K562 (cell line): Measurements from ENCODE around the gene TTC39A. TPM values are rescaled to one million over a fixed set of nuclear protein-coding genes. Genes with fewer than 3 reads are reported as not detected.
A peak's percentile ranks its signal among the peaks of the same experiment; 100 is the strongest.

Experiments
- CCAR2 ChIP-seq: fragments of 200-400 bp; formaldehyde crosslinking; IDR thresholded peaks from 2 replicates; pipeline ENCODE4 v1.6.1; 2017; ENCODE audit warnings: mild to moderate bottlenecking, low read depth, low read length
- FOXA1 ChIP-seq: fragments of 450-650 bp; IDR thresholded peaks from 2 replicates; pipeline ENCODE4 v1.6.1; 2016; ENCODE audit warnings: mild to moderate bottlenecking, borderline replicate concordance
- HMGN3 ChIP-seq: IDR thresholded peaks from 2 replicates; pipeline ENCODE4 v1.6.1; 2011; ENCODE audit warnings: borderline replicate concordance, low read depth, mild to moderate bottlenecking, mixed read lengths, low read length; ENCODE audit not compliant: insufficient read length; ENCODE audit errors: extremely low read depth
- HMGXB4 ChIP-seq: sonication (generic); formaldehyde crosslinking; IDR thresholded peaks from 2 replicates; pipeline ENCODE4 v1.8.1; 2023; ENCODE audit warnings: mild to moderate bottlenecking, missing genetic modification reagents
- KAT2B ChIP-seq: IDR thresholded peaks from one replicate; pipeline ENCODE4 v1.6.1; 2012; ENCODE audit warnings: low read depth, mild to moderate bottlenecking, control low read depth, inconsistent platforms, low read length, moderate library complexity
- POLR3G ChIP-seq: IDR thresholded peaks from 2 replicates; pipeline ENCODE4 v1.6.1; 2011; ENCODE audit not compliant: insufficient read length, insufficient replicate concordance; ENCODE audit errors: extremely low read depth
- RFX1 ChIP-seq: fragments of 450-650 bp; IDR thresholded peaks from 2 replicates; pipeline ENCODE4 v1.6.1; 2016; ENCODE audit warnings: mild to moderate bottlenecking, moderate library complexity
- TARDBP ChIP-seq: fragments of 450-650 bp; IDR thresholded peaks from 2 replicates; pipeline ENCODE4 v1.6.1; 2016
- THRAP3 ChIP-seq: fragments of 450-650 bp; IDR thresholded peaks from 2 replicates; pipeline ENCODE4 v1.6.1; 2016; ENCODE audit warnings: mild to moderate bottlenecking, inconsistent platforms, borderline replicate concordance
- U2AF1 ChIP-seq: fragments of 200-400 bp; formaldehyde crosslinking; optimal IDR thresholded peaks from 2 replicates; pipeline ENCODE3; 2017; ENCODE audit warnings: mild to moderate bottlenecking, low read depth, low read length, moderate library complexity
- ZBTB1 ChIP-seq: sonication (generic); formaldehyde crosslinking; IDR thresholded peaks from 2 replicates; pipeline ENCODE4 v1.8.1; 2023; ENCODE audit warnings: missing genetic modification reagents, low read depth, mild to moderate bottlenecking, borderline replicate concordance
- ZC3H4 ChIP-seq: sonication (generic); formaldehyde crosslinking; IDR thresholded peaks from 2 replicates; pipeline ENCODE4 v1.9.0; 2021; ENCODE audit warnings: missing genetic modification reagents, borderline replicate concordance
- ZNF174 ChIP-seq: fragments of 250-450 bp; sonication (Bioruptor Pico); IDR thresholded peaks from 2 replicates; pipeline ENCODE4 v1.4.0; 2020; ENCODE audit warnings: mild to moderate bottlenecking
- ZNF253 ChIP-seq: fragments of 250-450 bp; sonication (Bioruptor Pico); conservative IDR thresholded peaks from 2 replicates; pipeline ENCODE4 v1.6.1; 2021; ENCODE audit warnings: mild to moderate bottlenecking
- ZNF445 ChIP-seq: fragments of 250-450 bp; sonication (Bioruptor Pico); IDR thresholded peaks from 2 replicates; pipeline ENCODE4 v1.4.0; 2020; ENCODE audit warnings: low read depth, mild to moderate bottlenecking, moderate library complexity
- ZNF785 ChIP-seq: fragments of 250-450 bp; sonication (Bioruptor Pico); IDR thresholded peaks from 2 replicates; pipeline ENCODE4 v1.4.0; 2020; ENCODE audit warnings: mild to moderate bottlenecking
- ZSCAN32 ChIP-seq: fragments of 450-650 bp; formaldehyde crosslinking; IDR thresholded peaks from 2 replicates; pipeline ENCODE4 v1.4.0; 2020; ENCODE audit warnings: mild to moderate bottlenecking, moderate library complexity
- polyA plus RNA-seq, 8 experiments: library from polyadenylated mRNA; depleted of rRNA in 4 of 8; stranded (reverse) in 5 of 8; unstranded in 3 of 8; fragments of >200 nt; fragmentation: Nextera tagmentation in 2 of 8; fragmentation: Illumina TruSeq in 1 of 8; extraction: Ambion mirVana in 2 of 8; extraction: Trizol in 1 of 8; gene quantifications; 2 replicates each; pipeline versions ENCODE4 v1.2.1 to v1.2.3, GENCODE V29; 2011 to 2014; ENCODE audit warnings: inconsistent platforms in 1 of 8, missing spikeins in 1 of 8
- total RNA-seq, 7 experiments: library from RNA; depleted of rRNA in 6 of 7; stranded (reverse); fragments of >200 nt in 6 of 7; fragmentation: Illumina TruSeq in 2 of 7; extraction: Trizol in 2 of 7; gene quantifications; 2 replicates each; pipeline versions ENCODE4 v1.2.1 to v1.2.3, GENCODE V29; 2011 to 2021; ENCODE audit warnings: low replicate concordance in 1 of 7
- TF ChIP-seq, protein P1 (sequence below): fragments of 150-350 bp; conservative IDR thresholded peaks from 2 replicates; pipeline ENCODE4 v1.6.1; 2014; ENCODE audit warnings: low read length
- TF ChIP-seq, protein P2 (sequence below): IDR thresholded peaks from 2 replicates; pipeline ENCODE4 v1.6.1; 2011; ENCODE audit warnings: borderline replicate concordance, low read depth, mild to moderate bottlenecking, moderate library complexity, low read length; ENCODE audit not compliant: insufficient read depth, poor library complexity, severe bottlenecking

TTC39A gene
- total and polyA plus RNA-seq, 9 of the 15 experiments (the other 6 are each of a cell fraction or from before 2014, with no cell fraction given): 0.18 to 0.82 (median 0.35) TPM

DNA sequence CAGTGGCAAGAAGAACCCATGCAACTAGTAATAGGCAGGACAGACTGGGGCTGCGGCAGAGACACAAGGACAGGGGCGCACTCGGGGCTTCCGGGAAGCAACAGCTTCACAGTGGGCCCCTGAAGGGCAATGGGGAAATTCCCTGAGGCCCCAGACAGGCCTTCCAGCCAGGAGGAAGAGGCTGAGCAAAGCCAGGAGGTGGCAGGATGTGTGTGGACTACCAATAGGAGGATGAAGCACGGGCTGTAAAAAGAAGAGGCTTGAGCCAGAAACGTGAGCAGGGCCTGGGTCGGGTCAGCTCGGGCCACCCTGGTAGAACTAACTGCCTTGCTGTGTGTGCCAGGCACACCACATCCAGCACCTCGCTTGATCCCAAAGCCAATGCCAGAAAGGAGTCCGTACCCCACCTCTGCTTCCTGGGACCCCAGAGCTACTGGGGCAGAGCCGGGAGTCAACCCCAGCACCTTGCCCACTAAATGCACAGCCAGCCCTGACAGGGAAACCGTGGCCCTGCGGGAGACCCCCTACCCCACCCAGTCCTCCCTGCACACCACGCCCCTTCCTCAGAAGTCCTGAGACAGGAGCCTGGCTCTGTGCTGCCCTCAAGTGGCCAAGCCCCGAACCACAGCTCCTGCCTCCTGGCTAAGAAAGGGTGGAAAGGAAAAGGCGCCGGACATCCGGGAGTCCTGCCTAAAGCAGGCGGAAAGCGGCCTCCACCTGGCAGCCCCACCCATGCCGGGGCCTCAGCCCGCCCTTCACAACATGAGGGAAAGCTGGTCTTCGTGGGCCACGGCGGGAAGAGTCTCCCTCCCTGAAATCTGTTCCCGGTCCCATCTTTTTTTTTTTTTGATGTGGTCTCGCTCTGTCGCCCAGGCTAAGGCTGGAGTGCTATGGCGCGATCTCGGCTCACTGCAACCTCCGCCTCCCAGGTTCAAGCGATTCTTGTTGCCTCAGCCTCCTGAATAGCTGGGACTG, 33.7 kb downstream of the TTC39A start (continued):
- TF ChIP-seq HMGN3: peak; percentile 71
- no peak for TF ChIP-seq RFX1
- TF ChIP-seq THRAP3: no peak
- no peak for TF ChIP-seq U2AF1
- no peak for TF ChIP-seq KAT2B
- no peak for TF ChIP-seq ZNF174 (CRISPR knock-in tag)
- TF ChIP-seq HMGXB4 (CRISPR knock-in tag): no peak
- TF ChIP-seq, protein P1, sequence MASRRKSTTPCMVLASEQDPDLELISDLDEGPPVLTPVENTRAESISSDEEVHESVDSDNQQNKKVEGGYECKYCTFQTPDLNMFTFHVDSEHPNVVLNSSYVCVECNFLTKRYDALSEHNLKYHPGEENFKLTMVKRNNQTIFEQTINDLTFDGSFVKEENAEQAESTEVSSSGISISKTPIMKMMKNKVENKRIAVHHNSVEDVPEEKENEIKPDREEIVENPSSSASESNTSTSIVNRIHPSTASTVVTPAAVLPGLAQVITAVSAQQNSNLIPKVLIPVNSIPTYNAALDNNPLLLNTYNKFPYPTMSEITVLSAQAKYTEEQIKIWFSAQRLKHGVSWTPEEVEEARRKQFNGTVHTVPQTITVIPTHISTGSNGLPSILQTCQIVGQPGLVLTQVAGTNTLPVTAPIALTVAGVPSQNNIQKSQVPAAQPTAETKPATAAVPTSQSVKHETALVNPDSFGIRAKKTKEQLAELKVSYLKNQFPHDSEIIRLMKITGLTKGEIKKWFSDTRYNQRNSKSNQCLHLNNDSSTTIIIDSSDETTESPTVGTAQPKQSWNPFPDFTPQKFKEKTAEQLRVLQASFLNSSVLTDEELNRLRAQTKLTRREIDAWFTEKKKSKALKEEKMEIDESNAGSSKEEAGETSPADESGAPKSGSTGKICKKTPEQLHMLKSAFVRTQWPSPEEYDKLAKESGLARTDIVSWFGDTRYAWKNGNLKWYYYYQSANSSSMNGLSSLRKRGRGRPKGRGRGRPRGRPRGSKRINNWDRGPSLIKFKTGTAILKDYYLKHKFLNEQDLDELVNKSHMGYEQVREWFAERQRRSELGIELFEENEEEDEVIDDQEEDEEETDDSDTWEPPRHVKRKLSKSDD: 0 out of 2 replicates have a peak, but pooled peaks have one; percentile 55
- no peak for TF ChIP-seq ZNF253 (CRISPR knock-in tag)
- TF ChIP-seq ZSCAN32 (CRISPR knock-in tag): no peak
- TF ChIP-seq, protein P2, sequence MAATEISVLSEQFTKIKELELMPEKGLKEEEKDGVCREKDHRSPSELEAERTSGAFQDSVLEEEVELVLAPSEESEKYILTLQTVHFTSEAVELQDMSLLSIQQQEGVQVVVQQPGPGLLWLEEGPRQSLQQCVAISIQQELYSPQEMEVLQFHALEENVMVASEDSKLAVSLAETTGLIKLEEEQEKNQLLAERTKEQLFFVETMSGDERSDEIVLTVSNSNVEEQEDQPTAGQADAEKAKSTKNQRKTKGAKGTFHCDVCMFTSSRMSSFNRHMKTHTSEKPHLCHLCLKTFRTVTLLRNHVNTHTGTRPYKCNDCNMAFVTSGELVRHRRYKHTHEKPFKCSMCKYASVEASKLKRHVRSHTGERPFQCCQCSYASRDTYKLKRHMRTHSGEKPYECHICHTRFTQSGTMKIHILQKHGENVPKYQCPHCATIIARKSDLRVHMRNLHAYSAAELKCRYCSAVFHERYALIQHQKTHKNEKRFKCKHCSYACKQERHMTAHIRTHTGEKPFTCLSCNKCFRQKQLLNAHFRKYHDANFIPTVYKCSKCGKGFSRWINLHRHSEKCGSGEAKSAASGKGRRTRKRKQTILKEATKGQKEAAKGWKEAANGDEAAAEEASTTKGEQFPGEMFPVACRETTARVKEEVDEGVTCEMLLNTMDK: no peak
- no peak for TF ChIP-seq FOXA1
- no peak for TF ChIP-seq ZC3H4 (CRISPR knock-in tag)
- TF ChIP-seq ZNF445: no peak
- no peak for TF ChIP-seq POLR3G
- no peak for TF ChIP-seq TARDBP
- TF ChIP-seq ZBTB1 (CRISPR knock-in tag): peak; percentile 54; the same call in 1 of the 2 replicates
- TF ChIP-seq CCAR2: no peak
- no peak for TF ChIP-seq ZNF785 (CRISPR knock-in tag)
